Spinal cord (tissue), 10 donors: ENCODE results near the gene MSANTD1. TPM values are rescaled to one million over a fixed set of nuclear protein-coding genes. Genes with fewer than 3 reads are reported as not detected.

ENCODE experiments used
- DNase-seq, 6 donors: peaks; one replicate each; pipeline versions ENCODE4 v3.0.0 to v3.0.0-alpha.2; 2013 to 2015; ENCODE audit warnings: low spot score in 6 of 6, low read depth in 4 of 6
- H3K27ac ChIP-seq: one replicate; pipeline ENCODE4 v1.5.1; 2013; ENCODE audit warnings: low read depth, low read length, control low read depth
- H3K27me3 ChIP-seq: one replicate; pipeline ENCODE4 v1.6.1; 2013; ENCODE audit warnings: low read length; ENCODE audit not compliant: control insufficient read depth, insufficient read depth
- H3K36me3 ChIP-seq: one replicate; pipeline ENCODE4 v1.6.1; 2013; ENCODE audit warnings: low read length; ENCODE audit not compliant: control insufficient read depth, insufficient read depth
- H3K4me1 ChIP-seq: one replicate; pipeline ENCODE4 v1.6.1; 2013; ENCODE audit warnings: low read length; ENCODE audit not compliant: control insufficient read depth, insufficient read depth
- H3K4me3 ChIP-seq: one replicate; pipeline ENCODE4 v1.5.1; 2013; ENCODE audit warnings: low read depth, low read length, control low read depth
- H3K9me3 ChIP-seq: one replicate; pipeline ENCODE4 v1.6.1; 2013; ENCODE audit warnings: low read length; ENCODE audit not compliant: control insufficient read depth, insufficient read depth
- WGBS: methylation state at CpG from one replicate; pipeline ENCODE4 v1.1.5; 2013; ENCODE audit warnings: missing lambda C conversion rate; ENCODE audit not compliant: insufficient coverage; 5-methylcytosine and 5-hydroxymethylcytosine counted together
- polyA plus RNA-seq, 2 donors: library from polyadenylated mRNA; unstranded; fragments of 120-200 nt; gene quantifications; one replicate each; pipeline ENCODE4 v1.2.1, GENCODE V29; 2013; ENCODE audit not compliant: insufficient read length in 2 of 2
- total RNA-seq, 2 donors: library from RNA; depleted of rRNA in 1 of 2; stranded (reverse); fragments of 120-200 nt in 1 of 2; fragments of >200 nt in 1 of 2; gene quantifications; one replicate each; pipeline versions ENCODE4 v1.2.3 to v1.2.4, GENCODE V29; 2013 to 2014
- donor health status: healthy.

Gene MSANTD1
- total and polyA plus RNA-seq, 4 donors, result 1.4 to 5.7 (median 3.3) TPM

DNA sequence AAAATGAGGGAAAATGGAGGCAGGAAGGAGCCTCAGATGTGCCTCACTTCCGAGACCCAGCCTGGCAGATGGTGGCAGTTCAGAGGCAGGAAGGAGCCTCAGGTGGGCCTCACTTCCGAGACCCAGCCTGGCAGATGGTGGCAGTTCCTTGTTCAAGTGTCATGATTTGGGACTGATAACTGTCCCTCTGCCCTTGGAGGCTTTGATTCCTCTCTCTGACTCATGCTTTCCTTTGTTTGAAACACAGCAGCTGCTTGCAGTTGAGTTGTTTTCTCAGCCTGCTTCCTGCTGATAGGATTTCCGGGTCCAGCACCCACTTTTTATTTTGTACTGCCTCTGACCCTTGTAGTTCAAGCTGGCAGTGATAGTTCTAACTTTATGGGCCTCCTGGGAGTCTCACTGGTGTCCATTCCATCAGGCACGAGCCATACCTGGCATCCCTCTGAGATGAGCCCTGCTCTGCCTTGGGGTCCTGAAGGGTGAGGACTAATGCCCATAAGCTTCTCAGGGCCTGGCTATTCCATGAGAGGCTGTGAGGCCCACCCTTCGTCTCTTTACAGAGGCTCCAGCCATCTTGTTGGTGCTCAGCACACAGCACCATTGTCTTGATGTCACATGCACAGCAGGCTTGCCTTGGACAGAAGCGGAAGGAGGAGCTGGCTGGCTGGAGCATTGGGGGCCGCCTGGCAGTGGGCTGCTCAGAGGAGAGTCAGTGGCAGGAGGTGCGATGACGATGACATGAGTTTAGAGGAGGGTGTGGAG lies 56.8 kb downstream of the MSANTD1 start:
- DNase-seq, result peak in 2 of 6 donors; percentile 63 to 64

More for the DNA sequence above, 56.8 kb downstream of the MSANTD1 start:
- Histone ChIP-seq H3K27me3 (no peaks in the 10 kb centered on the region), H3K9me3 (no peaks in the 10 kb centered on the region), H3K27ac (peak overlapping the region; percentile 58), H3K4me3 (no peak overlapping the region), H3K36me3 (peaks cover 16% of the 10 kb centered on the region), H3K4me1 (peaks cover 89% of the 10 kb centered on the region)
- 34% methylated on average over 8 of the region's 9 CpGs for WGBS

Other genes starting within 250 kb of the MSANTD1 start
- not detected for gene HTT-AS, start 174.6 kb upstream of the MSANTD1 start, total RNA-seq
- under 1 TPM in 1 of 2 donors, not detected in 1; 0.60 TPM for gene HTT-AS, start 174.6 kb upstream of the MSANTD1 start, polyA plus RNA-seq
- gene HTT, start 174.5 kb upstream of the MSANTD1 start, total RNA-seq, result 10 to 100 TPM; 41.3 to 51.5 TPM
- 10 to 100 TPM; 38.9 to 40.5 TPM for gene HTT, start 174.5 kb upstream of the MSANTD1 start, polyA plus RNA-seq
- gene RGS12, start 43.9 kb downstream of the MSANTD1 start, total RNA-seq, result 10 to 100 TPM; 30.8 to 44.6 TPM
- gene RGS12, start 43.9 kb downstream of the MSANTD1 start, polyA plus RNA-seq, result 10 to 100 TPM; 77.3 to 96.3 TPM
- gene HGFAC, start 192.8 kb downstream of the MSANTD1 start, total RNA-seq, result 1 to 10 TPM in 1 of 2 donors, under 1 TPM in 1; 0.40 to 1.8 TPM
- gene HGFAC, start 192.8 kb downstream of the MSANTD1 start, polyA plus RNA-seq, result 1 to 10 TPM; 5.2 to 6.1 TPM
- gene DOK7, start 214.1 kb downstream of the MSANTD1 start, total RNA-seq, result 1 to 10 TPM in 1 of 2 donors, under 1 TPM in 1; 0.40 to 2.6 TPM
- gene DOK7, start 214.1 kb downstream of the MSANTD1 start, polyA plus RNA-seq, result 1 to 10 TPM; 1.1 to 2.2 TPM